ENCODE results near the gene MAD2L1.
A peak's percentile ranks its signal among the peaks of the same experiment; 100 is the strongest.

MAD2L1 gene

GRCh38 chr4:120080533-120080932 is 13.9 kb upstream of the MAD2L1 start:
- no peaks in the 10 kb centered on the region for H3K9me3 ChIP-seq (ENCODE audit: insufficient read depth, low read length)
- no peak for TF ChIP-seq EZH2phosphoT487 (IDR thresholded peaks at IDR 0.05; ENCODE audit: low read depth)
- TF ChIP-seq, protein P1, sequence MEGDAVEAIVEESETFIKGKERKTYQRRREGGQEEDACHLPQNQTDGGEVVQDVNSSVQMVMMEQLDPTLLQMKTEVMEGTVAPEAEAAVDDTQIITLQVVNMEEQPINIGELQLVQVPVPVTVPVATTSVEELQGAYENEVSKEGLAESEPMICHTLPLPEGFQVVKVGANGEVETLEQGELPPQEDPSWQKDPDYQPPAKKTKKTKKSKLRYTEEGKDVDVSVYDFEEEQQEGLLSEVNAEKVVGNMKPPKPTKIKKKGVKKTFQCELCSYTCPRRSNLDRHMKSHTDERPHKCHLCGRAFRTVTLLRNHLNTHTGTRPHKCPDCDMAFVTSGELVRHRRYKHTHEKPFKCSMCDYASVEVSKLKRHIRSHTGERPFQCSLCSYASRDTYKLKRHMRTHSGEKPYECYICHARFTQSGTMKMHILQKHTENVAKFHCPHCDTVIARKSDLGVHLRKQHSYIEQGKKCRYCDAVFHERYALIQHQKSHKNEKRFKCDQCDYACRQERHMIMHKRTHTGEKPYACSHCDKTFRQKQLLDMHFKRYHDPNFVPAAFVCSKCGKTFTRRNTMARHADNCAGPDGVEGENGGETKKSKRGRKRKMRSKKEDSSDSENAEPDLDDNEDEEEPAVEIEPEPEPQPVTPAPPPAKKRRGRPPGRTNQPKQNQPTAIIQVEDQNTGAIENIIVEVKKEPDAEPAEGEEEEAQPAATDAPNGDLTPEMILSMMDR (IDR thresholded peaks at IDR 0.05; ENCODE audit: low read depth, low read length): no peak

DNA sequence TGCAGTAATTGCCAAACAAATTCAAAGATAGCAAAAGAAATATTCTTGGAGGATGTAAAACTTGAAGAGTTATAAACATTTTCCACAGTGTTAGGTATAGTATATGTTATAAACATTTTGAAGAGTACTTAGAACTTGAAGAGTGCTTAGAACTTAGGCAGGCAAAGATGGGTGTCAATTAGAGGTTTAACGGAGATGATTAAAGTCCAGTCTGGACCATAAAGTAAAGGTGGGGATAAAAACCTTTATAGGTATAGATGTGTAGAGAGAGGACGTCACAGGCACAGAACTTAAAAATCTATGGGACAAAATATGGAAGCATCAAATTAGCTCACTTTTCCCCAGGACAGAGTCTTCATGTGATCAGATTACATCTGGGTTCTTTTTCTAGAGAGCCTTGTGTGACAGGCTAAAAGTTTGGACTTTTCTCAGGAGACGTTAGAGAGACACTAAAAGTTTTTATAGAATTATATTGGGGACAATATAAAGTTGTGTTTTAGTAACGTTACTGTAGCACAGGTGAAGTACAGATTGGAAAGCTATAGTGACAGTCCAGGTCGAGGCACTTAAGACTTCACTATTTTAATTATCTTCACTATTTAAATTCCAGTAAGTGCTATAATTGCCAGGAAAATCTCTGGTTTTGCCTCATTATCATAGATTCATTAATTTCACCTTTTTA is 13.3 kb upstream of the MAD2L1 start:
- Histone ChIP-seq H3K36me3 (replicated peaks; ENCODE audit: low read depth, low read length) (no peaks in the 10 kb centered on the region), H3K9me3 (ENCODE audit: insufficient read depth, low read length) (no peaks in the 10 kb centered on the region), H4K20me1 (ENCODE audit: insufficient read depth, low read length) (no peaks in the 10 kb centered on the region), H2AFZ (ENCODE audit: low read depth, low read length) (no peak overlapping the region), H3K27ac (ENCODE audit: low read length) (no peak overlapping the region), H3K4me3 (ENCODE audit: low read length) (no peak overlapping the region), H3K4me1 (ENCODE audit: low read length) (no peaks in the 10 kb centered on the region), H3K4me2 (ENCODE audit: low read length) (no peak overlapping the region), H3K27me3 (ENCODE audit: low read depth, low read length) (no peaks in the 10 kb centered on the region), H3K9ac (ENCODE audit: low read length) (no peak overlapping the region), H3K79me2 (ENCODE audit: low read length) (no peaks in the 10 kb centered on the region)
- no peak for TF ChIP-seq EZH2phosphoT487 (IDR thresholded peaks at IDR 0.05; ENCODE audit: low read depth)
- TF ChIP-seq, protein P1 (IDR thresholded peaks at IDR 0.05; ENCODE audit: low read depth, low read length): no peak

More at GRCh38 chr4:120080533-120080932, 13.9 kb upstream of the MAD2L1 start:
- no peaks in the 10 kb centered on the region for H3K79me2 ChIP-seq (ENCODE audit: low read length)
- no peak overlapping the region for H3K4me3 ChIP-seq (ENCODE audit: low read length)
- H4K20me1 ChIP-seq (ENCODE audit: insufficient read depth, low read length): no peaks in the 10 kb centered on the region
- no peaks in the 10 kb centered on the region for H3K4me1 ChIP-seq (ENCODE audit: low read length)
- H3K27ac ChIP-seq (ENCODE audit: low read length): no peak overlapping the region
- no peaks in the 10 kb centered on the region for H3K27me3 ChIP-seq (ENCODE audit: low read depth, low read length)
- H3K36me3 ChIP-seq (replicated peaks; ENCODE audit: low read depth, low read length): no peaks in the 10 kb centered on the region
- no peak overlapping the region for H3K4me2 ChIP-seq (ENCODE audit: low read length)
- no peak overlapping the region for H3K9ac ChIP-seq (ENCODE audit: low read length)
- H2AFZ ChIP-seq (ENCODE audit: low read depth, low read length): no peak overlapping the region

DNA sequence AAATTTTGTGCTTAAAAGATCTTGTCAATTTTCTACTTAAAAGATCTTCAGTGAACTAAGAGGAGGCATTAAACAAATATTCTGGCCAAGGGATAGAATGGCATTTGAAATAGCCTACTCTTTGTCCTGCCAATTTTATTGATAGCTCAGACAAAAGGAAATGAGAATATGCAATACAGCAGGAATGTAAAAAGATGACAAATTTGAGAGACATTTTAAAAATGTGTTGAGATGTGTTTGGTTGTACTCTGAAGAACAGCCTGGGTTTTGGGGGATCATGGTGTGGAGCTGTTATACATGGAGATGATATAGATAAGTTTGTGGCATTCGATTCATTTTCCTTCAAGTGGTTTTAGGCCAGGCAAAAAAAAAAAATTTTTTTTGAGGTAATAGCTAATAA is 11.6 kb upstream of the MAD2L1 start:
- H3K4me2 ChIP-seq (ENCODE audit: low read length): no peak overlapping the region
- H3K36me3 ChIP-seq (replicated peaks; ENCODE audit: low read depth, low read length): no peaks in the 10 kb centered on the region
- no peak overlapping the region for H3K4me3 ChIP-seq (ENCODE audit: low read length)
- H4K20me1 ChIP-seq (ENCODE audit: insufficient read depth, low read length): no peaks in the 10 kb centered on the region
- H3K9ac ChIP-seq (ENCODE audit: low read length): no peak overlapping the region
- H3K27me3 ChIP-seq (ENCODE audit: low read depth, low read length): no peaks in the 10 kb centered on the region
- TF ChIP-seq, protein P1 (IDR thresholded peaks at IDR 0.05; ENCODE audit: low read depth, low read length): no peak
- TF ChIP-seq EZH2phosphoT487 (IDR thresholded peaks at IDR 0.05; ENCODE audit: low read depth): no peak
- no peak overlapping the region for H3K27ac ChIP-seq (ENCODE audit: low read length)
- H3K79me2 ChIP-seq (ENCODE audit: low read length): no peaks in the 10 kb centered on the region
- H2AFZ ChIP-seq (ENCODE audit: low read depth, low read length): no peak overlapping the region
- H3K4me1 ChIP-seq (ENCODE audit: low read length): no peaks in the 10 kb centered on the region
- H3K9me3 ChIP-seq (ENCODE audit: insufficient read depth, low read length): no peaks in the 10 kb centered on the region

DNA sequence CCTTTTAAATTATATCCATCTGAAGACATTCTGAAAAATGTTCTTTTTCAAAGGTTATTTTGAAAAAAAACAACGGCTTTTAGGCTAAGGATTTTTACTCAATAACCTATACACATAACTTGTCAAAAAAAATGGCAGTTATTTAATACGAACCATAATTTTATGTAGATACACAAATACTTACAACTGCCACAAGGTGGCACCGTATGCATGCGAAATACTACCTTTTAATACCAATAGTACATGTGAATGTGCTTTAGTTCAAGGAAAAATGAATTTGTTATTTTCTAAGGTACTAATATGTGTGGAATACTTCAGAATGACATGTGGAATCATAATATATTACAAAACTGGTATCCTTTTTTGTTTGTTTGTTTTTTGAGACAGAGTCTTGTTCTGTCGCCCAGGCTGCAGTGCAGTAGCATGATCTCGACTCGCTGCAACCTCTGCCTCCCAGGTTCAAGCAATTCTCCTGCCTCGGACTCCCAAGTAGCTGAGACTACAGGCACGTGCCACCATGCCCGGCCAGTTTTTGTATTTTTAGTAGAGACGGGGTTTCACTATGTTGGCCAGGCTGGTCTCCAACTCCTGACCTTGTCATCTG is 4.6 kb upstream of the MAD2L1 start:
- H2AFZ ChIP-seq (ENCODE audit: low read depth, low read length): no peak overlapping the region
- H3K27ac ChIP-seq (ENCODE audit: low read length): no peak overlapping the region
- 0 out of 2 replicates have a peak overlapping the region, but pooled peaks have one; percentile 21 for H3K4me2 ChIP-seq (ENCODE audit: low read length)
- H3K4me3 ChIP-seq (ENCODE audit: low read length): no peak overlapping the region
- no peaks in the 10 kb centered on the region for H4K20me1 ChIP-seq (ENCODE audit: insufficient read depth, low read length)
- peaks cover 29% of the 10 kb centered on the region for H3K79me2 ChIP-seq (ENCODE audit: low read length)
- H3K4me1 ChIP-seq (ENCODE audit: low read length): peaks cover 9% of the 10 kb centered on the region
- no peaks in the 10 kb centered on the region for H3K36me3 ChIP-seq (replicated peaks; ENCODE audit: low read depth, low read length)
- no peaks in the 10 kb centered on the region for H3K9me3 ChIP-seq (ENCODE audit: insufficient read depth, low read length)
- no peaks in the 10 kb centered on the region for H3K27me3 ChIP-seq (ENCODE audit: low read depth, low read length)
- no peak overlapping the region for H3K9ac ChIP-seq (ENCODE audit: low read length)
- TF ChIP-seq EZH2phosphoT487 (IDR thresholded peaks at IDR 0.05; ENCODE audit: low read depth): no peak
- TF ChIP-seq, protein P1 (IDR thresholded peaks at IDR 0.05; ENCODE audit: low read depth, low read length): peak; percentile 82

Measured in OCI-LY3 (cell line).